Measurements from ENCODE around the gene CDC42EP2. TPM values are rescaled to one million over a fixed set of nuclear protein-coding genes. Genes with fewer than 3 reads are reported as not detected.

The CDC42EP2 gene
- total and polyA plus RNA-seq, 2 of the 13 experiments (the other 11 are each of a cell fraction or from before 2014, with no cell fraction given): 2.3 to 7.1 TPM

- peak; percentile 47; the same call in 1 of the 2 replicates for TF ChIP-seq ZNF687 (CRISPR knock-in tag; IDR thresholded peaks at IDR 0.05)
- TF ChIP-seq ZNF572 (CRISPR knock-in tag; IDR thresholded peaks at IDR 0.05): no peak
- TF ChIP-seq ZNF251 (CRISPR knock-in tag; IDR thresholded peaks at IDR 0.05): no peak
- TF ChIP-seq SALL1 (CRISPR knock-in tag; IDR thresholded peaks at IDR 0.05): no peak
- TF ChIP-seq ZNF879 (CRISPR knock-in tag; IDR thresholded peaks at IDR 0.05): no peak
- no peak for TF ChIP-seq TOE1 (CRISPR knock-in tag; IDR thresholded peaks at IDR 0.05)
- TF ChIP-seq ZNF790 (CRISPR knock-in tag; IDR thresholded peaks at IDR 0.05; ENCODE audit: borderline replicate concordance): no peak
- no peak for TF ChIP-seq CHD4 (IDR thresholded peaks at IDR 0.05; ENCODE audit: borderline replicate concordance, low read length)
- TF ChIP-seq NFYB (CRISPR knock-in tag; IDR thresholded peaks at IDR 0.05): peak; percentile 60
- TF ChIP-seq ZNF24 (IDR thresholded peaks at IDR 0.05): no peak
- no peak for TF ChIP-seq AKNA (CRISPR knock-in tag; IDR thresholded peaks at IDR 0.05; ENCODE audit: borderline replicate concordance)
- no peak for TF ChIP-seq CENPT (CRISPR knock-in tag; IDR thresholded peaks at IDR 0.05; ENCODE audit: low read depth)
- 0 out of 2 replicates have a peak, but pooled peaks have one; percentile 42 for TF ChIP-seq FOXO4 (CRISPR knock-in tag; conservative IDR thresholded peaks at IDR 0.05)
- peak; percentile 31 for TF ChIP-seq CBX1 (IDR thresholded peaks at IDR 0.05; ENCODE audit: low read depth)
- TF ChIP-seq HINFP (CRISPR knock-in tag; IDR thresholded peaks at IDR 0.05; ENCODE audit: low read depth): no peak
- TF ChIP-seq ZFX (CRISPR knock-in tag; IDR thresholded peaks at IDR 0.05; ENCODE audit: low read depth): 0 out of 2 replicates have a peak, but pooled peaks have one; percentile 20
- TF ChIP-seq ATF7 (IDR thresholded peaks at IDR 0.05): no peak
- no peak for TF ChIP-seq ATF7 (CRISPR knock-in tag; IDR thresholded peaks at IDR 0.05)
Observed at GRCh38 chr11:65317025-65317786, 2.5 kb downstream of the CDC42EP2 start (continued).
